Measurements from ENCODE around the gene DHRSX. TPM values are rescaled to one million over a fixed set of nuclear protein-coding genes. Genes with fewer than 3 reads are reported as not detected.

Gene DHRSX
- total and polyA plus RNA-seq, 2 experiments from 2014 or later, result 15.2 to 30.2 TPM

- 78 to 79% methylated on average over 5 of the region's 5 CpGs for WGBS, 2 experiments (ENCODE audit: low coverage in 1 of 2, low lambda C conversion rate in 2 of 2, missing lambda C conversion rate in 2 of 2)
- Histone ChIP-seq H3K79me2 (ENCODE audit: insufficient read depth) (no peaks in the 10 kb centered on the region), H3K4me1 (ENCODE audit: insufficient read depth) (peaks cover 14% of the 10 kb centered on the region), H3K4me2 (ENCODE audit: unreplicated experiment) (no peak overlapping the region), H3K4me3 (no peak overlapping the region), H3K27ac (no peak overlapping the region), H2AFZ (no peak overlapping the region), H3K9me2 (ENCODE audit: insufficient read depth) (no peaks in the 10 kb centered on the region), H3K9me3 (ENCODE audit: low read depth) (no peaks in the 10 kb centered on the region), H3K27me3 (replicated peaks; ENCODE audit: insufficient read depth) (no peaks in the 10 kb centered on the region), H3F3A (ENCODE audit: insufficient read depth) (peaks cover 31% of the 10 kb centered on the region), H4K20me1 (ENCODE audit: insufficient read depth) (no peaks in the 10 kb centered on the region), H3K9ac (no peak overlapping the region), H3K36me3 (ENCODE audit: low read depth) (no peaks in the 10 kb centered on the region)
- no peak for TF ChIP-seq EZH2 (IDR thresholded peaks at IDR 0.05; ENCODE audit: insufficient read depth, poor library complexity, severe bottlenecking)
- TF ChIP-seq EZH2phosphoT487 (IDR thresholded peaks at IDR 0.05; ENCODE audit: insufficient read depth, low read depth), result no peak
- no peak for DNase-seq
- in situ Hi-C loops (cut with MboI), result no loop called here
Measured at GRCh38 chrX:2348211-2348610, 152.6 kb downstream of the DHRSX start.

GRCh38 chrX:2346158-2346557 lies 154.6 kb downstream of the DHRSX start:
- TF ChIP-seq EZH2phosphoT487 (IDR thresholded peaks at IDR 0.05; ENCODE audit: insufficient read depth, low read depth) (no peak), EZH2 (IDR thresholded peaks at IDR 0.05; ENCODE audit: insufficient read depth, poor library complexity, severe bottlenecking) (no peak)

GRCh38 chrX:2345562-2345961 lies 155.2 kb downstream of the DHRSX start:
- no peak for DNase-seq
- no peak overlapping the region for H2AFZ ChIP-seq
- no peaks in the 10 kb centered on the region for H3K36me3 ChIP-seq (ENCODE audit: low read depth)
- no peak overlapping the region for H3K4me2 ChIP-seq (ENCODE audit: unreplicated experiment)
- in situ Hi-C loops (cut with MboI), result no loop called here
- WGBS, 2 experiments (ENCODE audit: low coverage in 1 of 2, low lambda C conversion rate in 2 of 2, missing lambda C conversion rate in 2 of 2), result 100% methylated on average over 4 of the region's 4 CpGs
- H3K27ac ChIP-seq, result no peak overlapping the region
- no peaks in the 10 kb centered on the region for H3K79me2 ChIP-seq (ENCODE audit: insufficient read depth)
- no peak for TF ChIP-seq EZH2 (IDR thresholded peaks at IDR 0.05; ENCODE audit: insufficient read depth, poor library complexity, severe bottlenecking)
- H3F3A ChIP-seq (ENCODE audit: insufficient read depth), result peaks cover 5% of the 10 kb centered on the region
- no peaks in the 10 kb centered on the region for H4K20me1 ChIP-seq (ENCODE audit: insufficient read depth)
- H3K9me2 ChIP-seq (ENCODE audit: insufficient read depth), result no peaks in the 10 kb centered on the region
- H3K4me1 ChIP-seq (ENCODE audit: insufficient read depth), result 0 out of 2 replicates have a peak, but pooled peaks cover 4% of the 10 kb centered on the region
- H3K9ac ChIP-seq, result no peak overlapping the region
- H3K4me3 ChIP-seq, result no peak overlapping the region
- H3K9me3 ChIP-seq (ENCODE audit: low read depth), result no peaks in the 10 kb centered on the region
- no peaks in the 10 kb centered on the region for H3K27me3 ChIP-seq (replicated peaks; ENCODE audit: insufficient read depth)

More at GRCh38 chrX:2346158-2346557, 154.6 kb downstream of the DHRSX start:
- H3K4me3 ChIP-seq, result no peak overlapping the region
- H3K79me2 ChIP-seq (ENCODE audit: insufficient read depth), result no peaks in the 10 kb centered on the region
- in situ Hi-C loops (cut with MboI), result no loop called here
- H3K27ac ChIP-seq, result no peak overlapping the region
- WGBS, 2 experiments (ENCODE audit: low coverage in 1 of 2, low lambda C conversion rate in 2 of 2, missing lambda C conversion rate in 2 of 2), result 78% methylated on average over 7 of the region's 7 CpGs
- H3K9me3 ChIP-seq (ENCODE audit: low read depth), result no peaks in the 10 kb centered on the region
- no peak overlapping the region for H2AFZ ChIP-seq
- no peak for DNase-seq
- H3K4me2 ChIP-seq (ENCODE audit: unreplicated experiment), result no peak overlapping the region
- H3K9me2 ChIP-seq (ENCODE audit: insufficient read depth), result no peaks in the 10 kb centered on the region
- H3F3A ChIP-seq (ENCODE audit: insufficient read depth), result peaks cover 11% of the 10 kb centered on the region
- no peak overlapping the region for H3K9ac ChIP-seq
- no peaks in the 10 kb centered on the region for H3K36me3 ChIP-seq (ENCODE audit: low read depth)
- 0 out of 2 replicates have a peak, but pooled peaks cover 4% of the 10 kb centered on the region for H3K4me1 ChIP-seq (ENCODE audit: insufficient read depth)
- no peaks in the 10 kb centered on the region for H3K27me3 ChIP-seq (replicated peaks; ENCODE audit: insufficient read depth)
- H4K20me1 ChIP-seq (ENCODE audit: insufficient read depth), result no peaks in the 10 kb centered on the region

- no peak overlapping the region for H2AFZ ChIP-seq
- no peak for DNase-seq
- H3K27me3 ChIP-seq (replicated peaks; ENCODE audit: insufficient read depth), result no peaks in the 10 kb centered on the region
- in situ Hi-C loops (cut with MboI), result no loop called here
- H3F3A ChIP-seq (ENCODE audit: insufficient read depth), result no peaks in the 10 kb centered on the region
- 0 out of 2 replicates have a peak, but pooled peaks cover 4% of the 10 kb centered on the region for H3K4me1 ChIP-seq (ENCODE audit: insufficient read depth)
- no peak overlapping the region for H3K4me3 ChIP-seq
- no peaks in the 10 kb centered on the region for H3K9me2 ChIP-seq (ENCODE audit: insufficient read depth)
- no peak for TF ChIP-seq EZH2phosphoT487 (IDR thresholded peaks at IDR 0.05; ENCODE audit: insufficient read depth, low read depth)
- no peaks in the 10 kb centered on the region for H3K79me2 ChIP-seq (ENCODE audit: insufficient read depth)
- no peaks in the 10 kb centered on the region for H4K20me1 ChIP-seq (ENCODE audit: insufficient read depth)
- no peak overlapping the region for H3K4me2 ChIP-seq (ENCODE audit: unreplicated experiment)
- no peaks in the 10 kb centered on the region for H3K36me3 ChIP-seq (ENCODE audit: low read depth)
- 98% methylated on average over 4 of the region's 4 CpGs for WGBS, 2 experiments (ENCODE audit: low coverage in 1 of 2, low lambda C conversion rate in 2 of 2, missing lambda C conversion rate in 2 of 2)
- H3K9me3 ChIP-seq (ENCODE audit: low read depth), result no peaks in the 10 kb centered on the region
- no peak overlapping the region for H3K27ac ChIP-seq
- no peak overlapping the region for H3K9ac ChIP-seq
Measured at GRCh38 chrX:2343413-2343812, 157.4 kb downstream of the DHRSX start.

GRCh38 chrX:2342874-2343273 lies 157.9 kb downstream of the DHRSX start:
- no peaks in the 10 kb centered on the region for H3F3A ChIP-seq (ENCODE audit: insufficient read depth)
- DNase-seq, result peak; percentile 36
- no peak overlapping the region for H3K9ac ChIP-seq
- H3K4me3 ChIP-seq, result no peak overlapping the region
- H4K20me1 ChIP-seq (ENCODE audit: insufficient read depth), result no peaks in the 10 kb centered on the region
- H3K4me2 ChIP-seq (ENCODE audit: unreplicated experiment), result no peak overlapping the region
- no peaks in the 10 kb centered on the region for H3K9me3 ChIP-seq (ENCODE audit: low read depth)
- no peak overlapping the region for H3K27ac ChIP-seq
- H2AFZ ChIP-seq, result no peak overlapping the region
- WGBS, 2 experiments (ENCODE audit: low coverage in 1 of 2, low lambda C conversion rate in 2 of 2, missing lambda C conversion rate in 2 of 2), result 83 to 87% methylated on average over 7 of the region's 7 CpGs
- H3K9me2 ChIP-seq (ENCODE audit: insufficient read depth), result no peaks in the 10 kb centered on the region
- in situ Hi-C loops (cut with MboI), result no loop called here
- no peaks in the 10 kb centered on the region for H3K27me3 ChIP-seq (replicated peaks; ENCODE audit: insufficient read depth)
- no peak for TF ChIP-seq EZH2phosphoT487 (IDR thresholded peaks at IDR 0.05; ENCODE audit: insufficient read depth, low read depth)
- TF ChIP-seq EZH2 (IDR thresholded peaks at IDR 0.05; ENCODE audit: insufficient read depth, poor library complexity, severe bottlenecking), result no peak
- 0 out of 2 replicates have a peak, but pooled peaks cover 4% of the 10 kb centered on the region for H3K4me1 ChIP-seq (ENCODE audit: insufficient read depth)
- no peaks in the 10 kb centered on the region for H3K79me2 ChIP-seq (ENCODE audit: insufficient read depth)
- H3K36me3 ChIP-seq (ENCODE audit: low read depth), result no peaks in the 10 kb centered on the region

Data from GM23248 (cell line).